Caki2 (cell line): ENCODE data around the gene UBE2L5. TPM values are rescaled to one million over a fixed set of nuclear protein-coding genes. Genes with fewer than 3 reads are reported as not detected.

ENCODE experiments used
- DNase-seq: peaks from one replicate; pipeline ENCODE4 v3.0.0-alpha.2; 2015; ENCODE audit warnings: low read depth
- in situ Hi-C: cut with HindIII; loops from 2 replicates; pipeline ENCODE4 v1.10.0; 2016; ENCODE audit warnings: low sequenced_read_pairs, low pct_unique_long_range_greater_than_20kb, mixed read lengths
- total RNA-seq: library from RNA; depleted of rRNA; stranded (reverse); fragments of >200 nt; shearing (Covaris generic); gene quantifications from 2 replicates; pipeline ENCODE4 v1.2.3, GENCODE V29; 2014; ENCODE audit warnings: low replicate concordance

Gene UBE2L5
- total RNA-seq, 1 experiment from 2014 or later, result not detected

GRCh38 chr13:30400376-30400775 is 21.9 kb upstream of the UBE2L5 start:
- DNase-seq, result no peak
- in situ Hi-C loops, result no loop called here

- in situ Hi-C loops, result no loop called here
- no peak for DNase-seq
These were observed 20.9 kb upstream of the UBE2L5 start for GRCh38 chr13:30401347-30401746.

- in situ Hi-C loops, result no loop called here
- DNase-seq, result no peak
These were observed 18.8 kb upstream of the UBE2L5 start for GRCh38 chr13:30403456-30403855.

GRCh38 chr13:30404207-30404606 is 18.1 kb upstream of the UBE2L5 start:
- DNase-seq, result no peak
- in situ Hi-C loops, result no loop called here

- in situ Hi-C loops, result no loop called here
- DNase-seq, result no peak
These were observed 15.4 kb upstream of the UBE2L5 start for GRCh38 chr13:30406779-30407416.

- in situ Hi-C loops, result no loop called here
- DNase-seq, result peak; percentile 83
These were observed 13.8 kb upstream of the UBE2L5 start for GRCh38 chr13:30408319-30409101.

- in situ Hi-C loops, result no loop called here
- no peak for DNase-seq
These were observed 12.2 kb upstream of the UBE2L5 start for GRCh38 chr13:30409886-30410704.

GRCh38 chr13:30410705-30411125 is 11.6 kb upstream of the UBE2L5 start:
- in situ Hi-C loops, result no loop called here
- no peak for DNase-seq

- DNase-seq, result no peak
- in situ Hi-C loops, result no loop called here
These were observed 9.9 kb upstream of the UBE2L5 start for GRCh38 chr13:30412346-30412745.

GRCh38 chr13:30413842-30414241 is 8.5 kb upstream of the UBE2L5 start:
- DNase-seq, result no peak
- in situ Hi-C loops, result no loop called here

- in situ Hi-C loops, result no loop called here
- no peak for DNase-seq
These were observed 6.8 kb upstream of the UBE2L5 start for GRCh38 chr13:30415430-30416030.

GRCh38 chr13:30416471-30416870 is 5.8 kb upstream of the UBE2L5 start:
- DNase-seq, result no peak
- in situ Hi-C loops, result no loop called here

GRCh38 chr13:30418075-30418716 is 4.1 kb upstream of the UBE2L5 start:
- no peak for DNase-seq
- in situ Hi-C loops, result no loop called here

GRCh38 chr13:30418717-30419459 is 3.4 kb upstream of the UBE2L5 start:
- DNase-seq, result no peak
- in situ Hi-C loops, result no loop called here

GRCh38 chr13:30421093-30422053 is 920 bp upstream of the UBE2L5 start:
- peak; percentile 75 for DNase-seq
- in situ Hi-C loops, result no loop called here

GRCh38 chr13:30423891-30424290 is 1.6 kb downstream of the UBE2L5 start:
- no peak for DNase-seq
- in situ Hi-C loops, result no loop called here

GRCh38 chr13:30429235-30429634 is 6.9 kb downstream of the UBE2L5 start:
- in situ Hi-C loops, result no loop called here
- no peak for DNase-seq
